Ovary (tissue), 9 donors: ENCODE measurements around the gene GPR3. TPM values are rescaled to one million over a fixed set of nuclear protein-coding genes. Genes with fewer than 3 reads are reported as not detected.

ENCODE experiments used
- DNase-seq, 5 donors: peaks; one replicate each; pipeline ENCODE4 v3.0.0-alpha.2; 2019 to 2020
- H3K27ac ChIP-seq, 2 donors: fragments of 200-600 bp; one replicate each; pipeline versions ENCODE4 v1.5.1 to v1.8.0; 2019 to 2022
- H3K27me3 ChIP-seq: fragments of 200-600 bp; one replicate; pipeline ENCODE4 v1.8.0; 2022
- H3K36me3 ChIP-seq: fragments of 200-600 bp; sonication (generic); one replicate; pipeline ENCODE4 v1.5.1; 2019
- H3K4me1 ChIP-seq: one replicate; pipeline ENCODE4 v1.8.1; 2013; ENCODE audit warnings: mild to moderate bottlenecking, moderate library complexity; ENCODE audit not compliant: insufficient read depth
- H3K4me3 ChIP-seq: fragments of 200-600 bp; sonication (generic); one replicate; pipeline ENCODE4 v1.5.1; 2017
- H3K9me3 ChIP-seq, 2 donors: fragments of 200-600 bp in 1 of 2; sonication (generic) in 1 of 2; one replicate each; pipeline versions ENCODE4 v1.5.1 to v1.8.1; 2013 to 2019; ENCODE audit warnings: mild to moderate bottlenecking in 1 of 2, moderate library complexity in 1 of 2
- CTCF ChIP-seq, 3 donors: fragments of 450-650 bp in 2 of 3; fragments of 200-600 bp in 1 of 3; IDR thresholded peaks; one replicate each; pipeline versions ENCODE4 v1.5.1 to v1.8.0; 2016 to 2022; ENCODE audit warnings: antibody characterized with exemption in 3 of 3, mild to moderate bottlenecking in 1 of 3
- EP300 ChIP-seq: sonication (generic); formaldehyde crosslinking; IDR thresholded peaks from one replicate; pipeline ENCODE4 v1.6.1; 2017; ENCODE audit warnings: antibody characterized with exemption
- POLR2A ChIP-seq: fragments of 450-650 bp; IDR thresholded peaks from one replicate; pipeline ENCODE4 v1.6.1; 2017; ENCODE audit warnings: antibody characterized with exemption, mild to moderate bottlenecking, moderate library complexity
- WGBS, 3 donors: extraction: QIAGEN DNeasy Blood & Tissue Kit in 1 of 3; methylation state at CpG; one replicate each; pipeline versions ENCODE4 v1.1.5 to v1.1.7; 2013 to 2017; 5-methylcytosine and 5-hydroxymethylcytosine counted together
- intact Hi-C, 4 donors: fragments of 100-400 bp; cut with DNase I; formaldehyde crosslinking; loops; one replicate each; pipeline versions ENCODE4 v1.11.0 to v1.15.1; 2022 to 2023
- polyA plus RNA-seq, 2 donors: library from polyadenylated mRNA; stranded (reverse); fragments of 200-250 nt in 1 of 2; fragments of 350-450 nt in 1 of 2; fragmentation: Illumina TruSeq in 1 of 2; extraction: RNeasy Lipid Tissue Mini Kit (QIAGEN cat#74804) in 1 of 2; gene quantifications; one replicate each; pipeline ENCODE4 v1.2.3, GENCODE V29; 2013 to 2014
- total RNA-seq, 7 donors: library from RNA; depleted of rRNA in 2 of 7; stranded (reverse); fragments of >200 nt in 2 of 7; fragmentation: NEBNext Ultra II Directional in 3 of 7; extraction: Animal tissue kit (Norgen Biotek cat#: 25700) in 3 of 7; gene quantifications; one replicate each; pipeline versions ENCODE4 v1.1.0 to v1.2.4, GENCODE V29; 2016 to 2023
- donor health status: DM: no; HTN: no; CAD: no; lungs with moderate emphysema.
- donor health status: DM: no; HTN: no; CAD: no.
- donor health status: Bipolar disorder and iron deficiency.
- donor health status: DM: yes; HTN: yes; CAD: no.
- donor health status: DM: no; HTN: no; CAD: no.
- donor health status: DM: yes; HTN: yes; CAD: no.

GPR3 gene
- total and polyA plus RNA-seq, 9 donors = 0.12 to 0.87 (median 0.30) TPM; not detected in 1

- no peak for DNase-seq
- WGBS, 3 donors = 93 to 95% (median 93%) methylated on average over 5 of the region's 5 CpGs
- H3K4me1 ChIP-seq = peaks cover 3% of the 10 kb centered on the region
- H3K27ac ChIP-seq = no peak overlapping the region
- H3K36me3 ChIP-seq = no peaks in the 10 kb centered on the region
- TF ChIP-seq CTCF (IDR thresholded peaks at IDR 0.05) = no peak
- no peak for TF ChIP-seq EP300
- TF ChIP-seq POLR2A = no peak
- no peak overlapping the region for H3K4me3 ChIP-seq
- intact Hi-C loops = loop anchor here (5.0 to 10.0 kb wide), 4 partner anchors 33 to 51 kb away; partner anchors contain the start of genes GPR3 (in 2 of the 4) and TMEM222 (in 1 of the 4)
- no peaks in the 10 kb centered on the region for H3K9me3 ChIP-seq
- H3K27me3 ChIP-seq = no peaks in the 10 kb centered on the region
These were observed 36.7 kb upstream of the GPR3 start for GRCh38 chr1:27355683-27356082.

GRCh38 chr1:27356277-27356618 is 36.2 kb upstream of the GPR3 start:
- WGBS, 3 donors = 91 to 92% (median 92%) methylated on average over 13 of the region's 13 CpGs
- Histone ChIP-seq H3K9me3 (no peaks in the 10 kb centered on the region), H3K36me3 (no peaks in the 10 kb centered on the region)

GRCh38 chr1:27356619-27357280 is 35.7 kb upstream of the GPR3 start:
- 76 to 85% (median 81%) methylated on average over 33 to 37 of the region's 37 CpGs for WGBS, 3 donors
- Histone ChIP-seq H3K36me3 (no peaks in the 10 kb centered on the region), H3K4me3 (no peak overlapping the region), H3K9me3 (no peaks in the 10 kb centered on the region), H3K27me3 (no peaks in the 10 kb centered on the region), H3K4me1 (peaks cover 3% of the 10 kb centered on the region), H3K27ac (no peak overlapping the region)
- DNase-seq = peak in 2 of 5 donors; percentile 27 to 50
- intact Hi-C loops = loop anchor here (5.0 to 10.0 kb wide), 4 partner anchors 34 to 52 kb away; partner anchors contain the start of genes GPR3 (in 2 of the 4) and TMEM222 (in 1 of the 4)
- no peak for TF ChIP-seq CTCF (IDR thresholded peaks at IDR 0.05)
- no peak for TF ChIP-seq EP300
- no peak for TF ChIP-seq POLR2A

More at GRCh38 chr1:27356277-27356618, 36.2 kb upstream of the GPR3 start:
- TF ChIP-seq CTCF (IDR thresholded peaks at IDR 0.05) (no peak), POLR2A (no peak), EP300 (no peak)
- DNase-seq = no peak
- intact Hi-C loops = loop anchor here (5.0 to 10.0 kb wide), 4 partner anchors 34 to 51 kb away; partner anchors contain the start of genes GPR3 (in 2 of the 4) and TMEM222 (in 1 of the 4)
- peaks cover 3% of the 10 kb centered on the region for H3K4me1 ChIP-seq
- H3K27me3 ChIP-seq = no peaks in the 10 kb centered on the region
- H3K27ac ChIP-seq = no peak overlapping the region
- H3K4me3 ChIP-seq = no peak overlapping the region

- Histone ChIP-seq H3K36me3 (no peaks in the 10 kb centered on the region), H3K4me3 (no peak overlapping the region), H3K27ac (no peak overlapping the region), H3K27me3 (no peaks in the 10 kb centered on the region), H3K4me1 (peaks cover 3% of the 10 kb centered on the region), H3K9me3 (no peaks in the 10 kb centered on the region)
- peak; percentile 65 to 83 (median 78) for DNase-seq
- TF ChIP-seq CTCF (IDR thresholded peaks at IDR 0.05) (peak; percentile 91 to 99 (median 95)), POLR2A (no peak)
- 27 to 39% (median 38%) methylated on average over 37 to 40 of the region's 40 CpGs for WGBS, 3 donors
- intact Hi-C loops = loop anchor here (2.0 to 10.0 kb wide), 5 partner anchors 33 to 53 kb away; partner anchors contain the start of genes GPR3 (in 2 of the 4) and TMEM222 (in 1 of the 4)
These were observed 35.0 kb upstream of the GPR3 start for GRCh38 chr1:27357281-27358037.
